Sigmoid colon (tissue), 4 donors: ENCODE measurements around the gene RNF4.

Source experiments
- CTCF ChIP-seq, 4 experiments: fragments of 450-650 bp in 3 of 4; fragments of 200-600 bp in 1 of 4; IDR thresholded peaks; one replicate each; pipeline ENCODE4 v1.5.1; 2016 to 2019; ENCODE audit warnings: antibody characterized with exemption in 4 of 4, mild to moderate bottlenecking in 3 of 4, moderate library complexity in 2 of 4
- EP300 ChIP-seq, 4 donors: sonication (generic); formaldehyde crosslinking; IDR thresholded peaks; one replicate each; pipeline ENCODE4 v1.6.1; 2017; ENCODE audit warnings: antibody characterized with exemption in 4 of 4
- POLR2A ChIP-seq, 2 donors: fragments of 450-650 bp; IDR thresholded peaks; one replicate each; pipeline ENCODE4 v1.6.1; 2016; ENCODE audit warnings: antibody characterized with exemption in 2 of 2, mild to moderate bottlenecking in 2 of 2, moderate library complexity in 2 of 2
- POLR2AphosphoS5 ChIP-seq, 4 donors: sonication (generic); formaldehyde crosslinking; IDR thresholded peaks; one replicate each; pipeline ENCODE4 v1.6.1; 2017; ENCODE audit warnings: antibody characterized with exemption in 4 of 4

GRCh38 chr4:2426069-2426397, 42.9 kb upstream of the RNF4 start:
- no peak for TF ChIP-seq CTCF (IDR thresholded peaks at IDR 0.05)
- TF ChIP-seq POLR2AphosphoS5 (IDR thresholded peaks at IDR 0.05) = no peak
- TF ChIP-seq POLR2A (IDR thresholded peaks at IDR 0.05) = no peak
- TF ChIP-seq EP300 (IDR thresholded peaks at IDR 0.05) = no peak
